Measurements from ENCODE around the gene LGALS9.

DNA sequence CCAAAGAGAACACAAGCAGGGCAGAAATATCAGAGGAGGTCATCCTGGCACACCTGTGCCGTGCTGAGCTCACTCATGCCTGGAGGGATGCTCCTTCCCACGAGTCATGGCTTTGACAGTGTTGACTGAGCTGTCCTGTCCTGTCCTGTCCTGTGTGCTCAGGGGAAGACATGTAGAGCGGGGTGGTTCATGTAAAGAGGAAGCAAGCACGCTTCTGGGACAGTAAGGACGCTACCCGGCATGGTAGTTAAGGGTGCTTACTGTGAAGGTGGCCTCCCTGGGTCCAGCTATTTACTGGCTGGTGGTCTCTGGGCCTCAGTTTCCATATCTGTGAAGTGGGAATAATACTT, 398 bp downstream of the LGALS9 start:
- TF ChIP-seq, protein P1, sequence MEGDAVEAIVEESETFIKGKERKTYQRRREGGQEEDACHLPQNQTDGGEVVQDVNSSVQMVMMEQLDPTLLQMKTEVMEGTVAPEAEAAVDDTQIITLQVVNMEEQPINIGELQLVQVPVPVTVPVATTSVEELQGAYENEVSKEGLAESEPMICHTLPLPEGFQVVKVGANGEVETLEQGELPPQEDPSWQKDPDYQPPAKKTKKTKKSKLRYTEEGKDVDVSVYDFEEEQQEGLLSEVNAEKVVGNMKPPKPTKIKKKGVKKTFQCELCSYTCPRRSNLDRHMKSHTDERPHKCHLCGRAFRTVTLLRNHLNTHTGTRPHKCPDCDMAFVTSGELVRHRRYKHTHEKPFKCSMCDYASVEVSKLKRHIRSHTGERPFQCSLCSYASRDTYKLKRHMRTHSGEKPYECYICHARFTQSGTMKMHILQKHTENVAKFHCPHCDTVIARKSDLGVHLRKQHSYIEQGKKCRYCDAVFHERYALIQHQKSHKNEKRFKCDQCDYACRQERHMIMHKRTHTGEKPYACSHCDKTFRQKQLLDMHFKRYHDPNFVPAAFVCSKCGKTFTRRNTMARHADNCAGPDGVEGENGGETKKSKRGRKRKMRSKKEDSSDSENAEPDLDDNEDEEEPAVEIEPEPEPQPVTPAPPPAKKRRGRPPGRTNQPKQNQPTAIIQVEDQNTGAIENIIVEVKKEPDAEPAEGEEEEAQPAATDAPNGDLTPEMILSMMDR (IDR thresholded peaks at IDR 0.05) = no peak
- TF ChIP-seq EZH2 (IDR thresholded peaks at IDR 0.05; ENCODE audit: borderline replicate concordance, insufficient read depth, low read depth, low read length, poor library complexity, severe bottlenecking) = no peak
